Mesendoderm (in vitro differentiated cells): ENCODE results near the gene NR2C2AP.
"Not testable (repeated sequence)": the region's sequence is repeated elsewhere in the genome, so short reads cannot be mapped to it uniquely, and the experiment has no call there.

Experiments
- DNase-seq: peaks from one replicate; pipeline ENCODE4 v3.0.0; 2013
- H2AK5ac ChIP-seq: 2 replicates; pipeline ENCODE4 v1.6.1; 2013; ENCODE audit warnings: low read length, inconsistent platforms
- H2BK120ac ChIP-seq: 2 replicates; pipeline ENCODE4 v1.6.1; 2013; ENCODE audit warnings: low read depth, mild to moderate bottlenecking, low read length, moderate library complexity, mixed read lengths
- H2BK15ac ChIP-seq: replicated peaks from 2 replicates; pipeline ENCODE4 v1.6.1; 2013; ENCODE audit warnings: low read depth, mild to moderate bottlenecking, moderate library complexity
- H2BK5ac ChIP-seq: 2 replicates; pipeline ENCODE4 v1.6.1; 2013; ENCODE audit warnings: low read length, inconsistent platforms
- H3K18ac ChIP-seq: 2 replicates; pipeline ENCODE4 v1.6.1; 2013; ENCODE audit warnings: mild to moderate bottlenecking, low read length, mixed read lengths
- H3K23ac ChIP-seq: one replicate; pipeline ENCODE4 v1.6.1; 2013; ENCODE audit warnings: low read length
- H3K27ac ChIP-seq: 2 replicates; pipeline ENCODE4 v1.5.1; 2013; ENCODE audit warnings: low read depth, mild to moderate bottlenecking, inconsistent platforms, low read length, moderate library complexity
- H3K27me3 ChIP-seq: 2 replicates; pipeline ENCODE4 v1.6.1; 2013; ENCODE audit warnings: low read length, control low read depth, mild to moderate bottlenecking, inconsistent platforms; ENCODE audit not compliant: insufficient read depth, poor library complexity
- H3K36me3 ChIP-seq: 2 replicates; pipeline ENCODE4 v1.6.1; 2013; ENCODE audit warnings: low read length, inconsistent platforms; ENCODE audit not compliant: control insufficient read depth, insufficient read depth
- H3K4ac ChIP-seq: one replicate; pipeline ENCODE4 v1.6.1; 2013; ENCODE audit warnings: low read depth, mild to moderate bottlenecking, low read length, moderate library complexity
- H3K4me1 ChIP-seq: 2 replicates; pipeline ENCODE4 v1.6.1; 2013; ENCODE audit warnings: low read depth, low read length, inconsistent platforms; ENCODE audit not compliant: control insufficient read depth
- H3K4me2 ChIP-seq: 2 replicates; pipeline ENCODE4 v1.6.1; 2013; ENCODE audit warnings: low read length
- H3K4me3 ChIP-seq: 2 replicates; pipeline ENCODE4 v1.5.1; 2013; ENCODE audit warnings: mild to moderate bottlenecking, low read length
- H3K56ac ChIP-seq: one replicate; pipeline ENCODE4 v1.6.1; 2013; ENCODE audit warnings: low read length
- H3K79me1 ChIP-seq: 2 replicates; pipeline ENCODE4 v1.6.1; 2013; ENCODE audit warnings: low read length, inconsistent platforms
- H3K79me2 ChIP-seq: 2 replicates; pipeline ENCODE4 v1.6.1; 2013; ENCODE audit warnings: mild to moderate bottlenecking, low read length; ENCODE audit not compliant: control insufficient read depth, insufficient read depth
- H3K9ac ChIP-seq: 2 replicates; pipeline ENCODE4 v1.6.1; 2013; ENCODE audit warnings: low read length, inconsistent platforms
- H4K5ac ChIP-seq: one replicate; pipeline ENCODE4 v1.6.1; 2013; ENCODE audit warnings: low read length
- H4K8ac ChIP-seq: one replicate; pipeline ENCODE4 v1.6.1; 2013; ENCODE audit warnings: low read depth, mild to moderate bottlenecking, control low read depth, low read length, moderate library complexity
- WGBS: extraction: QIAGEN DNeasy Blood & Tissue Kit; methylation state at CpG from one replicate; pipeline ENCODE4 v1.1.7; 2013; ENCODE audit warnings: low lambda C conversion rate, missing lambda C conversion rate; ENCODE audit not compliant: insufficient coverage; ENCODE audit errors: extremely low coverage; 5-methylcytosine and 5-hydroxymethylcytosine counted together

Gene NR2C2AP

DNA sequence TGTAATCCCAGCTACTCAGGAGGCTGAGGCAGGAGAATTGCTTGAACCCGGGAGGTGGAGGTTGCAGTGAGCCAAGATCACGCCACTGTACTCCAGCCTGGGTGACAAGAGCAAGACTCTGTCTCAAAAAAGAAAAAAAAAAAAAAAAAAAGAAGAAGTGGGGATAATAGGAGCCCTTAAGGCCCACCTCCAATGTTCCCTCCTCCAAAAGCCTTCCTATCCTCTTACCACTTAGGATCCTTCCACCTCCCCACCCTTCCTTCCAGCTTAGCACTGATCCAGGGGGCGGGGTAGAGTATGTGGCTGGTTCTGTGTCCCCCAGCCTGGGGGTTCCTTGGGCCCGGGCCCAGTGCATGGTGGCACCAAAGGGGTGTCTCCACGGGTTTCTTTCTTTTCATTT, 30.0 kb downstream of the NR2C2AP start:
- no CpG with 5 or more reads among the region's 5 CpGs for WGBS
- H3K4me2 ChIP-seq, DNase-seq: not testable (repeated sequence)

DNA sequence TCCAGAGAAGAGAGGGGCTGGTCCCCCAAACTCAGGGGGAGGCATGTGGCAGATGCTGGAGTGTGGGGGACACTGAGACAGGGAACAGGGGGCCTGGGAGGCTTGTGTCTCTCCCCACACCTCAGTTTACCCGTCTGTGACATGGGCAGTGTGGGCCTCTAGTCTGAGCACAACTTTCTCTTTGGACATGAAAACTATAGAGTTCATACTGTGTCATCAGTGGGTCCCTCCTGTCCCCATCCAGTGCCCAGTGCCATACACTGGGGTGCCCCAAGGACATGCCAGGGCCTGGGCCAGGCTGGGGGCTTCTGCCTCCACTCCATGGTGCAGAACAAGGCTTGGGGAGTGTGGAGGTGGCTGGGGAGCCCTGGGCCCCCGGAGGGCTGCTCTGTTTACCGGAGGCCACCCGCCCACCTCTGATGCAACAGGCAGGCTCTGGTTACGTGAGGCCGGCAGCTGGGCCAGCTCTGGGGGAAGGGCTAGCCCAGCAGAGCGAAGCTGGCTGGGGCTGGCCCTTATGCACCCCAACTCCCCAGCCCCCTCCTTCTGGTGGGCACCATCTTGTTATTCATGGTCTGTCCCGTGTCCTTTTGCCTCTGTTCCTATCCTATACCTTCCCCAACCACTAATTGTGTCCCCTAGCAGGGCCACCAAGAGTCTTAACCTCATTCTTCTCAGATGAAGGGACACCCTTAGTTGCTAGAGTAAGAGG, 31.2 kb downstream of the NR2C2AP start:
- H3K23ac ChIP-seq: no peak overlapping the region
- DNase-seq: no peak
- peak overlapping the region; percentile 11 for H3K9ac ChIP-seq
- no peak overlapping the region for H3K18ac ChIP-seq
- H3K4me1 ChIP-seq: no peaks in the 10 kb centered on the region
- H2BK15ac ChIP-seq: no peak overlapping the region
- no peak overlapping the region for H2BK5ac ChIP-seq
- no peak overlapping the region for H3K4me2 ChIP-seq
- no CpG with 5 or more reads among the region's 8 CpGs for WGBS
- H4K5ac ChIP-seq: no peak overlapping the region
- H4K8ac ChIP-seq: no peak overlapping the region
- H3K56ac ChIP-seq: peak overlapping the region; percentile 64
- no peaks in the 10 kb centered on the region for H3K79me1 ChIP-seq
- H3K79me2 ChIP-seq: no peaks in the 10 kb centered on the region
- no peak overlapping the region for H2AK5ac ChIP-seq
- H3K27ac ChIP-seq: no peak overlapping the region
- no peak overlapping the region for H2BK120ac ChIP-seq
- no peaks in the 10 kb centered on the region for H3K27me3 ChIP-seq
- no peaks in the 10 kb centered on the region for H3K36me3 ChIP-seq
- H3K4ac ChIP-seq: no peak overlapping the region
- H3K4me3 ChIP-seq: no peak overlapping the region

More for the DNA sequence above, 30.0 kb downstream of the NR2C2AP start:
- H3K4ac ChIP-seq, H3K4me1 ChIP-seq, H2BK120ac ChIP-seq, H3K23ac ChIP-seq, H3K56ac ChIP-seq, H3K36me3 ChIP-seq, H3K9ac ChIP-seq, H2AK5ac ChIP-seq, H2BK5ac ChIP-seq, H3K79me2 ChIP-seq, H2BK15ac ChIP-seq, H4K5ac ChIP-seq, H3K27ac ChIP-seq, H3K27me3 ChIP-seq, H4K8ac ChIP-seq, H3K18ac ChIP-seq, H3K79me1 ChIP-seq, H3K4me3 ChIP-seq: not testable (repeated sequence)

DNA sequence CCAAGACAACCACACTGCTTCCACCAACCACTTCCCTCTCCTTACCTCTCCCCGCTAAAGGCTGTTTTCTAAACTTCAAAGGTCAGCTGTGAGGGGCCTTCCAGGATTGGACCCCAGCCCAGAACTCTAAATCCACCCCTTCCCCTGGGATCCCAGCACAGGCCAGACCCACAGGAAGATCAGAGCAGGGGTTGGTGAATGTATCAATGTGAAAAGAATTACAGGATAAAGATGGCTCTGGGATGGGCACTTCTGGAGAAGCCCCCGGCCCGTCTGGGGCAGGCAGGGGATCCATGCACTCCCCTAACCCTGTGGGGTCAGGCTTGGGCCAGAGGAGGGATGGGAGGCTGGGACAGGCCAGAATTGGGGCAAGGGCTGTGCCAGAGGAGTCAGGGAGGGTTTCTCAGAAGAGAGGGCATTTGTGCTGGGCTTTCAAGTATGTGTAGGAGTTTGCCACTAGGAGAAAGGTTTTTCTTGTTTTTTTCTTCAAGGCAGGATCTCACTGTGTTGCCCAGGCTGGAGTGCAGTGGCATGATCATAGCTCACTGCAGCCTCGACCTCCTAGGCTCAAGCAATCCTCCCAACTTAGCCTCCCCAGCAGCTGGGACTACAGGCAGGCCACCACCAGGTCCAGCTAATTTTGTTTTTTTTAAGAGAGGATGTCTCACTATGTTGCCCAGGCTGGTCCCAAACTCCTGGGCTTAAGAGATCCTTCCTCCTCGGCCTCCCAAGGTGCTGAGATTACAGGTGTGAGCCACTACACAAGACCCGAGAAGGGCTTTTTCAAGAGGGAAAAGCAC, 32.1 kb downstream of the NR2C2AP start:
- H2BK15ac ChIP-seq: no peak overlapping the region
- no peaks in the 10 kb centered on the region for H3K27me3 ChIP-seq
- no peaks in the 10 kb centered on the region for H3K4me1 ChIP-seq
- no peak overlapping the region for H3K4me2 ChIP-seq
- no peaks in the 10 kb centered on the region for H3K79me1 ChIP-seq
- no peak overlapping the region for H3K27ac ChIP-seq
- no peak overlapping the region for H2AK5ac ChIP-seq
- no peak overlapping the region for H3K4ac ChIP-seq
- no peaks in the 10 kb centered on the region for H3K36me3 ChIP-seq
- WGBS: no CpG with 5 or more reads among the region's 6 CpGs
- H3K9ac ChIP-seq: no peak overlapping the region
- H3K18ac ChIP-seq: no peak overlapping the region
- no peak overlapping the region for H4K8ac ChIP-seq
- no peak overlapping the region for H3K23ac ChIP-seq
- H2BK120ac ChIP-seq: no peak overlapping the region
- H3K4me3 ChIP-seq: no peak overlapping the region
- H2BK5ac ChIP-seq: no peak overlapping the region
- H3K79me2 ChIP-seq: no peaks in the 10 kb centered on the region
- no peak for DNase-seq
- H4K5ac ChIP-seq: no peak overlapping the region
- no peak overlapping the region for H3K56ac ChIP-seq

DNA sequence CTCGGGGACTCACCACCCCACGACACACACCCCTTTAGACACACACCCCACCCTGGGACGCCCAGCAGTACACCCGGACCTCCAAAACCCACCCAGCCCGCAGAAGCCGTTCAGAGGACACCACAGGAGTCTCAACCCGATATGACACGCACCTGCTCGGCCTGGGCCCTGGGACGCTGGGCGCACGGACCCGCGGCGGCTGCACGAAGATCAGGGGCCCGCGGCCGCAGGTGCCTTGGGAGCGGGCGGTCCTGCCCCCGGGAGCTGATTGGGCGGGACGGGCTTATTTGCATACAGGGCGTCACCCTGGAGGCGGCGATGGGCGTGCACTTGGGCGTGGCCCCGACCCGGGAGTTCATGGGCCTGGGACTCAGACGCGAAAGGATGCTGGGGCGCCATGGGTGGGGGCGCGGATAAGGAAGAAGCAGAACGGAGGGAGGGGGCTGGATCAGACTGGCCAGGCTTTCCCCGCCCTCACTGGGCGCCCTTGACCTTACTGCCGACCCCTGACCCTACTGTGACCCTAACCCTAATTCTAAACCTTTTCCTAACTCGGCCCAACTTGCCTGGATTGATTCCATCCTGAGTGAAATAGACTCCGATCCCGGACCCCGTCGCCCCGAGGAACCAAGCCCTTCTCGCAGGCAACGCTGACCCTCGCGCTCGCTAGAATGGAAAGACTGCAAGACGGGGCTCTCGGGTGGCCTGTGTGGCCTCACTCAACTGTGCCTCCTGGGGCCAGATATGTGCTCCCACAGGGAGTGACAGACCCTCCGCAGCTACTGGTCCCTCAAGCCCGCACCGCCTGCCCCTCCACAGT, 33.0 kb downstream of the NR2C2AP start, which contains the start of gene MEF2B:
Gene MEF2B (minus strand): TSS at position 211 of the 820 bp plus-strand sequence. CDS start 19,528 bp downstream, outside the sequence.
- Histone ChIP-seq H3K23ac (no peak within 1 kb of the TSS), H3K79me1 (no peaks in the 10 kb centered on the region), H4K8ac (no peak within 1 kb of the TSS), H2BK5ac (no peak within 1 kb of the TSS), H3K9ac (no peak within 1 kb of the TSS), H3K79me2 (no peaks in the 10 kb centered on the region), H2BK120ac (no peak within 1 kb of the TSS), H2BK15ac (no peak within 1 kb of the TSS), H3K4ac (no peak within 1 kb of the TSS), H2AK5ac (no peak within 1 kb of the TSS), H3K36me3 (no peaks in the 10 kb centered on the region), H3K4me3 (no peak within 1 kb of the TSS), H3K18ac (no peak within 1 kb of the TSS), H3K4me1 (no peaks in the 10 kb centered on the region), H3K27ac (no peak within 1 kb of the TSS), H3K27me3 (no peaks in the 10 kb centered on the region), H3K56ac (peak within 1 kb of the TSS; percentile 22), H4K5ac (no peak within 1 kb of the TSS), H3K4me2 (peak within 1 kb of the TSS; percentile 35)
- peak; percentile 89 for DNase-seq
- no CpG with 5 or more reads among the region's 56 CpGs for WGBS

DNA sequence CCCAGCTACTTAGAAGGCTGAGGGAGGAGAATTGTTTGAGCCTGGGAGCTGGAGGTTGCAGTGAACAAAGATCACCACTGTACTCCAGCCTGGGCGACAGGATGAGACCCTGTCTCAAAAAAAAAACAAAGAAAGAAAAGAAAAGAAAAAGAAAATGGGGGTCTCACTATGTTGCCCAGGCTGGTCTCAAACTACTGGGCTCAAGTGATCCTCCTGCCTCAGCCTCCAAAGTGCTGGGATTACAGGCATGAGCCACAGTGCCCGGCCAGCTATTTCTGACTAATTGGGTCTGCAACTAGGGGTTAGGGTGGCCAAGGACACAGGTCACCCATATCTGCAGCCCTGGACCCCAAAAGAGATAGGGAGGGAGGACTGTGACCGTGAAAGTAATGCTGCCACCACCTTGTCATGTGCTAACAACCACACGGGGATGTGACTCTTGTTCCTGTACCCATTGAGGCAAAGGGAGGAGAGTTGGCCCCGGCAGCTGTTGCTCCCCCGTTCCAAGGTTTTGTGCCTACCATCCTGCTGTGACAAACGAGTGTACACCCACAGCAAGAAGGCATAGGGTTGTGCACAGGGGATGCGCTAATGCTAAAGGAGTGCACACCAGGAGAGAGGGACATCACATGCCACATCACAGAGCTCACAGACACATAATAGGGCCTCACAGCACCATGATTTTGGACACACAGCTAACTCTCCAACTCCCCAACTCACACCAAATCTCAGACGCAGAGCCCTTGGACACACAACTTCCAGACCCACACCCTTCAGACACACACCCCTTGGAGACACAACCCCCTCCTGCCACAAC, 33.8 kb downstream of the NR2C2AP start:
- Histone ChIP-seq H3K4me2 (no peak overlapping the region), H3K79me2 (no peaks in the 10 kb centered on the region), H2BK5ac (no peak overlapping the region), H3K56ac (no peak overlapping the region), H2AK5ac (no peak overlapping the region), H3K4ac (no peak overlapping the region), H3K79me1 (no peaks in the 10 kb centered on the region), H4K8ac (no peak overlapping the region), H3K27ac (no peak overlapping the region), H3K27me3 (no peaks in the 10 kb centered on the region), H3K18ac (no peak overlapping the region), H3K9ac (no peak overlapping the region), H3K4me3 (no peak overlapping the region), H3K36me3 (no peaks in the 10 kb centered on the region), H4K5ac (no peak overlapping the region), H2BK15ac (no peak overlapping the region), H3K4me1 (no peaks in the 10 kb centered on the region), H3K23ac (no peak overlapping the region), H2BK120ac (no peak overlapping the region)
- DNase-seq: no peak
- WGBS: no CpG with 5 or more reads among the region's 9 CpGs
